Measurements from ENCODE around the gene SMG6. TPM values are rescaled to one million over a fixed set of nuclear protein-coding genes. Genes with fewer than 3 reads are reported as not detected.
A peak's percentile ranks its signal among the peaks of the same experiment; 100 is the strongest.

Gene SMG6
- total RNA-seq, 1 donor = 42.7 TPM

DNA sequence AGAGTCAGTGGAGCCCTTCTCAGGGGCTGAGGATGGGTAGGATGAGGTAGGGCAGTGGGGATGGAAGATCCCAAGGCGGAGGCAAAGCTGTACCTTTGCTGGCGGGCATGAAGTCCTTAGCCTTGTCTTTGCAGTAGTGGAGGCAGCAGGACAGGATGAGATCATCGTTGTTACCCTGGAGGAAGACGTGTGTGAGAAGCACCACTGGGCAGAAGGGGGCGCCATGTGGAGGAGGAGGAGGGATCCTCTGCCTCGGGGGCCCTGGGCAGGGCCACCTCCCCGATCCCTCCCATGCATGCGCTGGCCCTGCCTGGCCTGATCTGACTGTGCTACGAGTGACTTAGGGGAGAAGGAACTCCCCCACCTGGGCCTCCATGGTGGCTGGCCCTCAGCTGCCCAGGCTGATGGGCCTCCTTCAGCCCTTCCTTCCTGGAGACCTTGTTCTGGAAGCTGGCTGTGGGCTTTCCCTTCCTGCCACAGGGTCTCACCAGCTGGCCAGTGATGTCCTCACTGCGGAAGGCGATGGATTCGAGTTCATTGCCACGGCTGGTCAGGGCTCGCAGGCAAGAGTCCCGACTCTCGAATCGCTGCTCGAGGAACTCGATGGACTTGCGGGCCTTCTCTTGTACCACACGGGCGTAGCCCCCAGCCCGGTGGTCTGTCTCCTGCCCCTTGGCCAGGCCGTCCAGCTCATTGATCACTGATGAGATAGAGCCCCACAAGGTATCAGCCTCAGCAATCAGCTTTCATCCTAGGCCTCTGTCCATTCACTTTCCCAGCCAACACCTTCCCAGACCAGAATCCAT is 238.4 kb downstream of the SMG6 start:
- H4K20me1 ChIP-seq (ENCODE audit: insufficient read depth, low read length) = no peaks in the 10 kb centered on the region
- TF ChIP-seq CTCF (IDR thresholded peaks at IDR 0.05; ENCODE audit: extremely low read depth, low read depth, low read length) = peak; percentile 62
- peaks cover 41% of the 10 kb centered on the region for H3K36me3 ChIP-seq (ENCODE audit: insufficient read depth, low read length)
- H3K27me3 ChIP-seq (ENCODE audit: insufficient read depth, low read length) = no peaks in the 10 kb centered on the region
- H3K4me1 ChIP-seq (ENCODE audit: insufficient read depth, low read length) = peaks cover 72% of the 10 kb centered on the region
- H3K9me3 ChIP-seq (ENCODE audit: low read depth, low read length) = no peaks in the 10 kb centered on the region
- H3K4me2 ChIP-seq (ENCODE audit: insufficient read depth, low read length) = no peak overlapping the region
- peak; percentile 95 for DNase-seq (ENCODE audit: insufficient read length, low spot score, missing footprints)
- H2AFZ ChIP-seq (ENCODE audit: low read length) = no peak overlapping the region
- peak overlapping the region; percentile 97 for H3K27ac ChIP-seq (ENCODE audit: low read depth, low read length)
- H3K4me3 ChIP-seq (ENCODE audit: insufficient read depth, low read length) = no peak overlapping the region
- peaks cover under 1% of the 10 kb centered on the region for H3K79me2 ChIP-seq (ENCODE audit: insufficient read depth, low read length)

- Histone ChIP-seq H2AFZ (ENCODE audit: low read length) (no peak overlapping the region), H3K4me1 (ENCODE audit: insufficient read depth, low read length) (peaks cover 72% of the 10 kb centered on the region), H4K20me1 (ENCODE audit: insufficient read depth, low read length) (no peaks in the 10 kb centered on the region), H3K27me3 (ENCODE audit: insufficient read depth, low read length) (no peaks in the 10 kb centered on the region), H3K4me2 (ENCODE audit: insufficient read depth, low read length) (no peak overlapping the region), H3K27ac (ENCODE audit: low read depth, low read length) (peak overlapping the region; percentile 97), H3K4me3 (ENCODE audit: insufficient read depth, low read length) (no peak overlapping the region), H3K79me2 (ENCODE audit: insufficient read depth, low read length) (peaks cover 6% of the 10 kb centered on the region), H3K36me3 (ENCODE audit: insufficient read depth, low read length) (peaks cover 48% of the 10 kb centered on the region), H3K9me3 (ENCODE audit: low read depth, low read length) (no peaks in the 10 kb centered on the region)
- no peak for TF ChIP-seq CTCF (IDR thresholded peaks at IDR 0.05; ENCODE audit: extremely low read depth, low read depth, low read length)
- peak; percentile 91 for DNase-seq (ENCODE audit: insufficient read length, low spot score, missing footprints)
Observed at GRCh38 chr17:2064520-2064971, 239.0 kb downstream of the SMG6 start.

- Histone ChIP-seq H3K4me2 (ENCODE audit: insufficient read depth, low read length) (no peak overlapping the region), H3K79me2 (ENCODE audit: insufficient read depth, low read length) (peaks cover 7% of the 10 kb centered on the region), H3K9me3 (ENCODE audit: low read depth, low read length) (no peaks in the 10 kb centered on the region), H3K27ac (ENCODE audit: low read depth, low read length) (peak overlapping the region; percentile 97), H3K4me1 (ENCODE audit: insufficient read depth, low read length) (peaks cover 72% of the 10 kb centered on the region), H4K20me1 (ENCODE audit: insufficient read depth, low read length) (no peaks in the 10 kb centered on the region), H2AFZ (ENCODE audit: low read length) (no peak overlapping the region), H3K27me3 (ENCODE audit: insufficient read depth, low read length) (no peaks in the 10 kb centered on the region), H3K36me3 (ENCODE audit: insufficient read depth, low read length) (peaks cover 51% of the 10 kb centered on the region), H3K4me3 (ENCODE audit: insufficient read depth, low read length) (no peak overlapping the region)
- peak; percentile 71 for DNase-seq (ENCODE audit: insufficient read length, low spot score, missing footprints)
- no peak for TF ChIP-seq CTCF (IDR thresholded peaks at IDR 0.05; ENCODE audit: extremely low read depth, low read depth, low read length)
Observed at GRCh38 chr17:2064147-2064489, 239.5 kb downstream of the SMG6 start.

DNA sequence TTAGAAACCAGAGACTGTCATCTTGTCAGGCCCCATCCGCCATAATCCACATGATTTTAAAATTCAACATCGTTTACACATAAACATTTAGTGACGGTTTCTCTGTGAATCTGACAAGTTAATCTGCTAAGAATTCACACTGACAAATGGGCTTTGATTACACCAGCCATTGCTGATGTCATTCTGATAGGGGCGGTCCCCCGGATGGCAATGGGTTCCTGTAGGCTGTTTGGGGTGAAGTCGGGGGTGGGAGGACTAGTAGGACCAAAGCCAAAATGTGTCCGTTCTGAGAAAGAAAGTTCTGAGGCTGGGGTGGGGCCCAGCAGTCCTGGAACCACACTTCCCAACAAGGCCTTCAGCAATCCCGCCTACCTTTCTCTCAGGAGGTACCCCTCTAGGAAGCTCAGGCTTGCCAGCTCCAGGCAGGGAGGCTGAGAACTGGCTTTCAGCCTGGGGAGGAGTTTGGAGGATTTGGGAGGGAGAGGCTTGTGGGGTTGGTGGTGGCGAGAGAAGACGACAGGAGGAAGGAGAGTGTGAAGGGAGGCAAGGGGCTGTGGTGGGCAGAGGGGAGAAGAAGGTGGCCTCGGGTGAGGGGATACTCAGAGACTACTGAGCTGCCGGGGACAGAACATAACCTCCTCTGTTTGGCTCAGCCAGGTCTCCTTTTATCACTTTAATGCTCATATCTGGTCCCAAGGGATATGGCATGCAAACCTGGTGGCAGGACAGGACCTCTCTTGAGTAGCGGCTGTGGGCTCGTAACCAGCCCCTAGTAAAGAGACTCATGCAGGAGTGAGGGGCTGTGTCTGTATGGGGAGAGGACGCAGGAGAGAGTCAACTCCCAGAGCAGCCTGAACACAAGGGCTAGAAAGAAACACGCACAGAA is 240.1 kb downstream of the SMG6 start:
- peak overlapping the region; percentile 97 for H3K27ac ChIP-seq (ENCODE audit: low read depth, low read length)
- H3K9me3 ChIP-seq (ENCODE audit: low read depth, low read length) = no peaks in the 10 kb centered on the region
- no peak overlapping the region for H2AFZ ChIP-seq (ENCODE audit: low read length)
- no peak overlapping the region for H3K4me2 ChIP-seq (ENCODE audit: insufficient read depth, low read length)
- peak; percentile 88 for DNase-seq (ENCODE audit: insufficient read length, low spot score, missing footprints)
- peaks cover 8% of the 10 kb centered on the region for H3K79me2 ChIP-seq (ENCODE audit: insufficient read depth, low read length)
- H3K4me3 ChIP-seq (ENCODE audit: insufficient read depth, low read length) = no peak overlapping the region
- TF ChIP-seq CTCF (IDR thresholded peaks at IDR 0.05; ENCODE audit: extremely low read depth, low read depth, low read length) = no peak
- H3K36me3 ChIP-seq (ENCODE audit: insufficient read depth, low read length) = peaks cover 51% of the 10 kb centered on the region
- no peaks in the 10 kb centered on the region for H4K20me1 ChIP-seq (ENCODE audit: insufficient read depth, low read length)
- H3K27me3 ChIP-seq (ENCODE audit: insufficient read depth, low read length) = no peaks in the 10 kb centered on the region
- H3K4me1 ChIP-seq (ENCODE audit: insufficient read depth, low read length) = peaks cover 65% of the 10 kb centered on the region

Measured in osteoblast (primary cell).